Motor neuron (in vitro differentiated cells): ENCODE data around the gene PRKAG3. TPM values are rescaled to one million over a fixed set of nuclear protein-coding genes. Genes with fewer than 3 reads are reported as not detected.

Experiments used
- ATAC-seq, 8 experiments: fragments of 200-7000 bp; cut with Tn5 transposase; replicated peaks in 6 of 8; 2 replicates each; pipeline ENCODE4 v1.8.0; 2021; ENCODE audit warnings: mild to moderate bottlenecking in 8 of 8, moderate library complexity in 8 of 8
- H3K27ac ChIP-seq, 2 donors: fragments of 250-450 bp; sonication (Bioruptor Pico); 2 replicates each; pipeline ENCODE4 v1.9.0; 2021; ENCODE audit warnings: antibody characterized with exemption in 2 of 2, mild to moderate bottlenecking in 2 of 2, moderate library complexity in 1 of 2
- H3K4me1 ChIP-seq, 2 donors: fragments of 250-450 bp; sonication (Bioruptor Pico); replicated peaks in 1 of 2; 2 replicates each; pipeline ENCODE4 v1.6.1; 2021; ENCODE audit warnings: antibody characterized with exemption in 2 of 2, mild to moderate bottlenecking in 2 of 2, moderate library complexity in 1 of 2
- H3K4me3 ChIP-seq, 5 donors: fragments of 250-450 bp; sonication (Bioruptor Pico); 2 replicates each; pipeline ENCODE4 v1.9.0; 2021; ENCODE audit warnings: antibody characterized with exemption in 5 of 5, mild to moderate bottlenecking in 5 of 5, moderate library complexity in 4 of 5
- WGBS, 10 experiments: fragments of 450-650 bp; shearing (Covaris generic); methylation state at CpG; one replicate each; pipeline ENCODE4 v1.0.0; 2022; 5-methylcytosine and 5-hydroxymethylcytosine counted together
- in situ Hi-C, 9 experiments: fragments of 400-800 bp; cut with MboI; loops; one replicate each; pipeline ENCODE4 v1.15.0; 2021; ENCODE audit warnings: low sequenced_read_pairs in 9 of 9, low pct_unique_long_range_greater_than_20kb in 2 of 9; ENCODE audit not compliant: unreplicated experiment in 9 of 9
- total RNA-seq, 8 experiments: library from RNA; unstranded; fragments of 300-600 nt; gene quantifications; 2 replicates each; pipeline versions ENCODE4 v1.2.3 to v1.2.4, GENCODE V29; 2022

Gene PRKAG3
- total RNA-seq, 8 experiments from 2014 or later, result 0.07 to 5.1 (median 0.56) TPM; not detected in 3

- ATAC-seq, result peak in 1 of 8 experiments; percentile 7
These were observed 27.3 kb upstream of the PRKAG3 start for GRCh38 chr2:218858671-218859555.

GRCh38 chr2:218858138-218858445 lies 26.5 kb upstream of the PRKAG3 start:
- Histone ChIP-seq H3K27ac (no peak overlapping the region), H3K4me3 (no peak overlapping the region), H3K4me1 (peaks cover 0 to 3% of the 10 kb centered on the region in 2 donors)
- in situ Hi-C loops, result no loop called here
- WGBS, 10 experiments, result 0 to 38% (median 33%) methylated on average over 1 of the region's 1 CpG; no CpG with 5 or more reads in 7 of the 10 experiments
- ATAC-seq, result no peak

More at GRCh38 chr2:218858671-218859555, 27.3 kb upstream of the PRKAG3 start:
- in situ Hi-C loops, result no loop called here
- H3K4me3 ChIP-seq, result peak overlapping the region; percentile 16 to 28 (median 19)
- no peak overlapping the region for H3K27ac ChIP-seq
- WGBS, 10 experiments, result 20% methylated on average over 1 to 2 of the region's 51 CpGs; no CpG with 5 or more reads in 8 of the 10 experiments
- peaks cover 0 to 3% of the 10 kb centered on the region in 2 donors for H3K4me1 ChIP-seq

- WGBS, 10 experiments, result 7 to 60% (median 55%) methylated on average over 1 to 3 of the region's 10 CpGs; no CpG with 5 or more reads in 6 of the 10 experiments
- H3K4me3 ChIP-seq, result no peak overlapping the region
- peaks cover 0 to 3% of the 10 kb centered on the region in 2 donors for H3K4me1 ChIP-seq
- peak in 2 of 8 experiments; percentile 5 to 20 for ATAC-seq
- in situ Hi-C loops, result no loop called here
- H3K27ac ChIP-seq, result no peak overlapping the region
These were observed 26.0 kb upstream of the PRKAG3 start for GRCh38 chr2:218857371-218858137.

GRCh38 chr2:218856896-218857243 lies 25.3 kb upstream of the PRKAG3 start:
- Histone ChIP-seq H3K4me3 (no peak overlapping the region), H3K4me1 (peaks cover 0 to 3% of the 10 kb centered on the region in 2 donors), H3K27ac (no peak overlapping the region)
- in situ Hi-C loops, result no loop called here
- ATAC-seq, result no peak
- WGBS, 10 experiments, result 100% methylated on average over 1 of the region's 1 CpG; no CpG with 5 or more reads in 9 of the 10 experiments

- no peak overlapping the region for H3K4me3 ChIP-seq
- WGBS, 10 experiments, result 18 to 80% (median 39%) methylated on average over 1 to 7 of the region's 12 CpGs; no CpG with 5 or more reads in 3 of the 10 experiments
- in situ Hi-C loops, result no loop called here
- H3K4me1 ChIP-seq, result peaks cover 0 to 3% of the 10 kb centered on the region in 2 donors
- ATAC-seq, result no peak
- H3K27ac ChIP-seq, result no peak overlapping the region
These were observed 24.7 kb upstream of the PRKAG3 start for GRCh38 chr2:218856167-218856895.

- in situ Hi-C loops, result no loop called here
- 20 to 100% (median 61%) methylated on average over 1 to 5 of the region's 14 CpGs; no CpG with 5 or more reads in 4 of the 10 experiments for WGBS, 10 experiments
- Histone ChIP-seq H3K4me1 (peaks cover 0 to 3% of the 10 kb centered on the region in 2 donors), H3K4me3 (no peak overlapping the region), H3K27ac (no peak overlapping the region)
- ATAC-seq, result no peak
These were observed 23.9 kb upstream of the PRKAG3 start for GRCh38 chr2:218855305-218856166.

- in situ Hi-C loops, result no loop called here
- 20 to 60% (median 50%) methylated on average over 1 to 2 of the region's 5 CpGs; no CpG with 5 or more reads in 7 of the 10 experiments for WGBS, 10 experiments
- Histone ChIP-seq H3K4me1 (no peaks in the 10 kb centered on the region), H3K4me3 (no peak overlapping the region), H3K27ac (no peak overlapping the region)
- ATAC-seq, result no peak
These were observed 23.3 kb upstream of the PRKAG3 start for GRCh38 chr2:218854860-218855259.

- Histone ChIP-seq H3K4me1 (no peaks in the 10 kb centered on the region), H3K4me3 (no peak overlapping the region), H3K27ac (no peak overlapping the region)
- in situ Hi-C loops, result no loop called here
- ATAC-seq, result peak in 2 of 8 experiments; percentile 39 to 69
- 0 to 65% (median 56%) methylated on average over 1 to 4 of the region's 5 CpGs; no CpG with 5 or more reads in 2 of the 10 experiments for WGBS, 10 experiments
These were observed 22.2 kb upstream of the PRKAG3 start for GRCh38 chr2:218853766-218854165.

GRCh38 chr2:218852911-218853667 lies 21.5 kb upstream of the PRKAG3 start:
- H3K4me1 ChIP-seq, result no peaks in the 10 kb centered on the region
- in situ Hi-C loops, result no loop called here
- WGBS, 10 experiments, result 4 to 58% (median 20%) methylated on average over 2 to 9 of the region's 16 CpGs; no CpG with 5 or more reads in 2 of the 10 experiments
- no peak overlapping the region for H3K27ac ChIP-seq
- peak in 4 of 8 experiments; percentile 39 to 76 (median 60) for ATAC-seq
- H3K4me3 ChIP-seq, result no peak overlapping the region

- in situ Hi-C loops, result no loop called here
- WGBS, 10 experiments, result 37% methylated on average over 2 of the region's 3 CpGs; no CpG with 5 or more reads in 9 of the 10 experiments
- ATAC-seq, result no peak
- Histone ChIP-seq H3K4me1 (no peaks in the 10 kb centered on the region), H3K27ac (no peak overlapping the region), H3K4me3 (no peak overlapping the region)
These were observed 19.7 kb upstream of the PRKAG3 start for GRCh38 chr2:218851286-218851685.

- no peak for ATAC-seq
- H3K4me1 ChIP-seq, result no peaks in the 10 kb centered on the region
- no peak overlapping the region for H3K27ac ChIP-seq
- in situ Hi-C loops, result no loop called here
- no peak overlapping the region for H3K4me3 ChIP-seq
- WGBS, 10 experiments, result 17 to 83% (median 65%) methylated on average over 1 to 2 of the region's 2 CpGs; no CpG with 5 or more reads in 1 of the 10 experiments
These were observed 19.2 kb upstream of the PRKAG3 start for GRCh38 chr2:218850796-218851195.
